ENCODE results near the gene USP6NL.

The USP6NL gene

GRCh38 chr10:11617233-11617632 lies 5.8 kb upstream of the USP6NL start:
- no peak for DNase-seq (ENCODE audit: low read depth in 2 of 2, low spot score in 1 of 2)

DNA sequence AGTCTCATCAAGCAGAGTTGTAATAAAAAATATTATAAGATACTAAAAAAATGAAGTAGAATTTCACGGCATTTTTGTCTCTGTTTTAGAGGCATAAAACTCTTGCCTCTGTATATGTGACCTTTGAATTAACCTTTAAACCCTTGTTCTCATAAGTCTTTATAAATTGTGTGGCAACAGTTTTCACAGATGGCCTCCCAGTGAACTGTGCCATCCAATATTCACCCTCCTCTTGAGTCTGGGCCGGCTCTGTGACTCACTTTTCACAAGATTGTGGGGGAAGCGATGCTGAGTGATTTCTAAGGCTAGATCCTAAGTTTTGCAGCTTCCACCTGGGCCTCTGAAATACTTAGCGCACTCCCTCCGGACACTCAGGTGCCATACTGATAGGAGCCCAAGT lies 4.6 kb upstream of the USP6NL start:
- DNase-seq (ENCODE audit: low read depth in 2 of 2, low spot score in 1 of 2), result no peak

GRCh38 chr10:11615396-11615795 lies 3.9 kb upstream of the USP6NL start:
- no peak for DNase-seq (ENCODE audit: low read depth in 2 of 2, low spot score in 1 of 2)

- DNase-seq (ENCODE audit: low read depth in 2 of 2, low spot score in 1 of 2), result no peak
These were observed 861 bp upstream of the USP6NL start for GRCh38 chr10:11612021-11613001.

DNA sequence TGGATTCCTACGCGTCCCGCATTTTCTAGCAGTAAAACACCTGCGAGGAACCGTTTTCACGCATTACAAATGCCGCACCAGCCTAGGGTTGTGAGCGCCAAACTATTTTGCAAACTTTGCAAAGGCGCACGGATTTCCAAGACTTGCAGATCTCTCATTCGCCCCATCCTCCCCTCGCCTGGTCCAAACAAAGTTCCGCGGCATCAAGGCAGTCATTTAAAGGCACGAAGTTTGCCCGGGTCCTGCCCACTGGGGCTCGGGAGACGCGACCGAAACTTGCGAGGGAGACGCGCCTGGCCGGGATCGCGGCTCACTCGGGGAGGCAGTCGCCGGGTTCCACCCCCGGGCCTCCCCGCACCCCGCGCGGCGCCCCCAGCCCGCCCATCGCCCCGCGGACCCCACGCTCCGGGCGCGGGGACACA lies 613 bp downstream of the USP6NL start:
- DNase-seq (ENCODE audit: low read depth in 2 of 2, low spot score in 1 of 2), result no peak

DNA sequence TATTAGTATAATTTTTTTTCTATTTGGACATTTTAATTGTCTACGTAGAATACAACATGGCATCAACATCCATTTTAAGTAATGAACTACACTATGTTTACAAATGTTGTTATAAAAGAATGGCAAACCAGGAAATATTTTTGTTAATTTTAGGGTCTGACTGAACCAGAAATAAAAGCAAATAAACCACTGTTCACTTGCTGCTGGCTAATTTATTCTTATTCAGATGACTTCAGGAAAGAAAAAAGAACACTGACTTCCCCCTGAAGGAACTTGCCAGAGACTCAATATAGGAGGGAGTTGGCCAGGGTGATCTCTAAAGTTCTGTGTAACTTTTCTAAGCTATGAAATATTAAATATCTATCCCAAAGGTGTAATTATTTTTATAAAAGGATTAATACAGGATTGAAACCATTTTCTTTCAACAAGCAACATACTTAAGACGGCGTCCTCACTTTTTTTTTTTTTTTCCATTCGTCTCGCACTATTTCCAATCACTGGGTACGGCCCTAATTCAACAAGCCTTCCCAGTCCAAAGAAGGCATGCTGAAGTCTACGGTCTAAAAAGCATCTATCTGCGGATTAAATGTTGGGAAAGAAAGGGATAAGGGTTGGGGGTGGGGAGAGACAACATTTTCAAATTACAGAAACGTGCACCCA lies 1.2 kb downstream of the USP6NL start:
- no peak for DNase-seq (ENCODE audit: low read depth in 2 of 2, low spot score in 1 of 2)

- DNase-seq (ENCODE audit: low read depth in 2 of 2, low spot score in 1 of 2), result no peak
These were observed 1.9 kb downstream of the USP6NL start for GRCh38 chr10:11609492-11610093.

- DNase-seq (ENCODE audit: low read depth in 2 of 2, low spot score in 1 of 2), result no peak
These were observed 2.4 kb downstream of the USP6NL start for GRCh38 chr10:11609052-11609451.

DNA sequence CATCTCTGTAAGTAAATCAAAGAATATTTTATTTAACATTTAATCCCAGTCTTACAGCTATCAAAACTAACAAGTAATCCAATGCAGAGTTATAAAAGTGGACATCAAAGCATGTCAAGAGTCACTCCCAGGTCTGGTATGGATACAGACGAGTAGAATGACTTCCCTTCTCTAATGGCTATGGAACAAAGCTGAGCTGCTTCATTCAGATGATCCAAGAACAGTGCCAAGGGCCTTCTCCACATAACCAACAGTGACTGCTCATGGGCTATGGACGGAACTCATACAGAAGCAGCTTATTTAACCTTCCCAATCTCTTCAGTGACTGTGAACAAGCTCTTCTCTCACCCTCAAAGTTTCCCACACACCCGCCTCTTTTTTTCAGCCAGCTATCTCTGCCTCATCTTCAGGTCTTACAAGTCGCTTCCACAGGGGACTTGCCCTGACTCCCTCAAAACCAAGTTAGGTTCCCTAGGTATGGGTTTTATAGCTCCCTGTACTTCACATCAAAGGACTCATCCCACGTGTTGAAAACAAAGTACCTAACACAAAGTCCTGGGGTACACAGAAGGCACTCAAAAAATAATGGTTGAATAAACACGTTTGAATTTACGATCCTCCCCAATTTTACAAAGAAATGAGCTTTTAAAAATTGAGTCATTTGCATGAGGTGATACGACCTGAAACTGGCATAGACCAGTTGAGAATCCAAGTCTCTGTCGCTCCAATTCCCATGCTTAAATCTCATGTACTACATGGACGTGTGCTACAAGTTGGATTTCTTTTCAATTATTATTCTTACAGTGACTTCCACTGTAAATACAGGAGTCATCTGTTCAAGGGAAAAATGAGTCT lies 3.1 kb downstream of the USP6NL start:
- DNase-seq (ENCODE audit: low read depth in 2 of 2, low spot score in 1 of 2), result no peak

DNA sequence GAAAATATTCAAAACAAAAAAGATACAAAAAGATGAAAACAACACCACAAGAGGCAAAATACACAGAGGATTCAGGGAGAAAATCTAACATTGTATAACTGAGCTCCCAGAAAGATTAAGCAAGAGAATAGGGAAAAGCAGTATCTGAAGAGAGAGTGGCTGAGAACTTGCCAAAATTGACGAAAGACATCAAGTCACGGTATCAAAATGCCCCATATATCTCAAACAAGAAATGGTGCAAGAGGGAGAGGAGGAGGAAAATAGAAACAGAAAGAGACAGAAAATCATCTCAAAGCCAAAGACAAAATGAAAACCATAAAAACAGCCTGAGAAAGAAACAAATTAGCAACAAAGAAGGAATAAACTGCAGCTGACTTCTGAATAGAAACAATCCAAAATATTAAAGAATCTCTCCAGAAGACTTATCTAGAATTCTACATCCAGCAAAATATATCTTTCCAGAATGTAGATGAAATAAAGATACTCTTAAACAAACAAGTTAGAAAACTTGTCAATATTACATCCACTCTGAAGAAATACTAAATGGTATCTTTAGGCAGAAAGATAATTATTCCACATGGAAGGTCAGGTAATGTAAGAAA lies 5.5 kb downstream of the USP6NL start:
- no peak for DNase-seq (ENCODE audit: low read depth in 2 of 2, low spot score in 1 of 2)

DNA sequence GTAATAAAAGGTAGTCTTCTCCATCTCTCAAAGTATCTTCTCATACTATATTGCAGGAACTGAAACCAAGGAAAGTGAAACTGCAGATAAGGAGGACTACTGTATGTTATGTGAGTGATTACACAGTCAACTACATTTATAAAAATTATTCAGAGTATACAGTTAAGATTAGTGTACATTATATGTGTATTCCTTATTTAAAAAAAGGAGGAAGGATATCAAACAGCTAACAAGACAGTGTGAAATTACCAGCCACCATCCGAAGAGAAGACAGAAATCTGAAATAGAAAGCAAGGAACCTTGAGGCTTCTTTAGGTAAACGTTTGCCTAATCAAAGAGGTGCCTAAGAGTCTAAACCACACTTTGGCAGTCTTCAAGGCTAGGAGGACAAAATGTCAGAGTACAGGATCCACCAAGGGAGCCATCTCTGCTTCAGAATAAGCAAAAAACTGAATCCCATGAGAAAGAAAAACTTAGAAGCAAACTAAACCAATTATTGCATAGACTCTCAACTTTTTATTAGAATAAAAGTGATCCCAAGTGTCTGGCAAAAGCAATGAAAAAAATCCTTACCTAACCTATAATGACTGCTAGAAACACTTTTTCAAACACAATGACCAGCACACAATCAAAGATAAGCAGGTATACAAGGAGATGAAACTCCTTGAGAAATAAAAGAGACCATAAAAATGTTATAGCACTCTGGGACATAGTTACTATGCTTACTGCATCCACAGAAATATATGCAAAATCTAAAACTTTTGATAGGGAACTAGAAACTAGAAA lies 6.4 kb downstream of the USP6NL start:
- DNase-seq (ENCODE audit: low read depth in 2 of 2, low spot score in 1 of 2), result no peak

GRCh38 chr10:11603741-11604140 lies 7.7 kb downstream of the USP6NL start:
- no peak for DNase-seq (ENCODE audit: low read depth in 2 of 2, low spot score in 1 of 2)

DNA sequence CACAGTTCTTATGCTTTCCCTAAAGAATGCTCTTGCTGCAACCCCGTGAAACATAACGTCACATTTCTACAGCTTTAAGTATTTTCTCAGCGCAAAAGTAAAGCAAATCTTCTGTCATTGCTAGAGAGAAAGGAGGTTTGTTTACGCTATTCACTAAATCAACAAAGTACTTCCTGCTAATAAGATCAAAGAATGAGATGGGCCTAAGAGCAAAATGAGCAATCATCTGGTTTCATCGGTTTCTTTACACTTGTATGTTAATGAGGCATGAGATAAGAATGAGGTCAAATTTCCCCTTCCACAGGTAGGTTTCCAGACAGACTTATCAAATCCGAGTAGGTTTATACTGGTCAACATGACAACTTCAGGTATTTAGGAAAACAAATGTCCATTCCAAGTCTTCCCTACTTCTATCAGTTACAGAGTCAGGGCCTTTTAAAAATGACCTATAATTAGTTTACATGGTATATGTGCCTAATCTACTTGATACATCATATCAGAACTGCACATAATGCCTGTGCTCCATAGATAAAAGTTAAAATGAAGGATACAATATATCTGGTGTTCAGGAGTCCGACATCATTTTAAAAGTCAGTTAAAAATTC lies 8.4 kb downstream of the USP6NL start:
- no peak for DNase-seq (ENCODE audit: low read depth in 2 of 2, low spot score in 1 of 2)

DNA sequence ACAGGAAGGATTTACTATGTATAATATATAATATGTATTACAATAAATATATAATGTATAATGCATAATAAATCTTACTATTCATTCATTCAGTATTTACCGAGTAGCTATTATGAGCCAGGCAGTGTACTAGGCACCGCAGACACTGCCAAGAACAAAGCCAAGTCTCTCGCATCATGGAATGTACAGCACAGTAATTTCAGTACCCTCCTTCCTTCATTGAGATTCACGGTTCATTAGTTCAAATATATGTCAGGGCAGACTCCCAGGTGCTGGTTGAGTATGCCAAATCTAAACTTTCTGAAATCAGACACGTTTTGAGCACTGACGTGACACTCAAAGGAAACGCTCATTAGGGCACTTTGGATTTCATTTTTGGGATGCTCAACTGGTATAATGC lies 9.1 kb downstream of the USP6NL start:
- no peak for DNase-seq (ENCODE audit: low read depth in 2 of 2, low spot score in 1 of 2)

DNA sequence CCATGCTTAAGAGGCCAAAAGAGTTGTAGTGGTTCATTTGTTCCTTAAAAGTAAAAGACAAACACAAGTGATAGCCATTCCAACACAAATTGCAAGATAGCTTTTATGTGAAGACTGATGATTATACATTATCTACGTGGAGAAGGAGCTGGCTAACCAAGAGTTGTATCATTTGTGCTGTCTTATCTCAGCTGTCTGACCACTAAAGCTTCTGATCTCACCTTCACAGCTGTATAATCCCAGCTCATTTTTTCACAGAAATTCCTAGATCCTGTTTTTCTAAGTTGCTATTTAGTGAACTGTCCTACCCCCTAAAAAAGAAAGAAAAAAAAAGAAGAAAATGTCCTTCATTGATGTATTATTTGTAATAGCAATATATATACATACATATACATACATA lies 9.8 kb downstream of the USP6NL start:
- DNase-seq (ENCODE audit: low read depth in 2 of 2, low spot score in 1 of 2), result no peak

DNA sequence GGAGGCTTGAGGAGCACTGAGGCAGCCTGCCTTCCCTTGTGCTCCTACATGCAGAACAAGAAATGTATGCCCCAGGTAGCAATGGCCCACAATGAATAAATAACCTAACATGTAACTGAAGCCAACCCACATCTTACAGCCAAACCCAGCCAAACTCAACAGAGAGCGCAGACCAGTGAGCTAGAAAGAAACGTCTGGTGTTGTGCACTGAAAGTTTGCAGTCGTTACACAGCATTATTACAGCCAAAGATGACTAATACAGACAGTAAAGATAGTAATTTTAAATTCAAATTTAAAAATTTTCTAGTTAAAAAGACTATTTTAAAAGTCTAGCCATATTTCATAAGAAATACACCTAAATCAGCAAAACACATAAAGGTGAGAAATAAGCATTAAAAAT lies 11.2 kb downstream of the USP6NL start:
- DNase-seq (ENCODE audit: low read depth in 2 of 2, low spot score in 1 of 2), result no peak

DNA sequence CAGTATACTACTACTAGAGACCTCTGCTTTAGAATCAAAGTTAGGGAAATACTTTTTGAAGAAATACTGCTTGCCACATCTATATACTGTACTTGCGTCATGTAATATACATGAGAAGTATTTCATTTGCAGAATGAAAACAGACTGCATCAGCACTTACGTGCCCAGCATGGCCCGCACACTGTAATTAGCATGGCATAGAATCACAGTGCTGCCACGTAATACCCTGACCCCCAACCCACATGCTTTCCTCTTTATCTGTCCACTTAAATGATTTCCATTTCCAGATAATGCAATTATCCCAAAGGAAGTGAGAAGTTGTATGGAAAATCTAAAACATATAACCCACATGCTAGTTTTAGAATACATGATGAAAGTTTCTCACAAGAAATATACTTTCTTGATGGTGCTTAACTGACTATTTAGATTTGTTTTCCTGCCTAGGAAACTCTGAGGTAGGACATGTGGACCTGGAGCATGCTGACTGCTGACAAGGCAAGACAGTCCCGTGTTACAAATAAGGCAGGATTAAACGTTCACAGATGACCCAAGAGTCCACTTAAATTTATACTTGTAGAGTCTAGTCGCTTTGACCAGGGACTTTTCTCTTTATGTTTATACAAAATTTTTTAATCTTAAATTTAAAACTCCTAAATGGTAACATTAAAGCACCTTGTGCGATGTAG lies 12.6 kb downstream of the USP6NL start:
- no peak for DNase-seq (ENCODE audit: low read depth in 2 of 2, low spot score in 1 of 2)

- no peak for DNase-seq (ENCODE audit: low read depth in 2 of 2, low spot score in 1 of 2)
These were observed 14.0 kb downstream of the USP6NL start for GRCh38 chr10:11597470-11597869.

DNA sequence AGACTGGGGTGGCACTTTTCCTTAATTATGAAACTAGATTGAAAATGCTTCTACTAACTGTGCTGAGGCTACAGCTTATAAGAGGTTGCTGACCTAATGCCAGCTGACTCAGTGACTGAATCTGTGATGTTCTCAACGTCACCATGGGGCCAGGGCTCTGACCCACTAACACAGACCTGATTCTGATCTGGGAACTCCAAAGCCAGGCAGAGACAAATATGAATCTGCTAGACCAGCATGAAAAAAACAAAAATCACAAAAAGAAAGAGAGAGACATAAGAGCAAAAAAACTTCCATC lies 16.1 kb downstream of the USP6NL start:
- no peak for DNase-seq (ENCODE audit: low read depth in 2 of 2, low spot score in 1 of 2)
